Upper lobe of left lung (tissue), 4 donors: Measurements from ENCODE around the gene FNDC3B.

ENCODE experiments used
- CTCF ChIP-seq, 6 experiments: fragments of 450-650 bp in 4 of 6; fragments of 200-600 bp in 2 of 6; sonication (generic) in 2 of 6; IDR thresholded peaks; one replicate each; pipeline ENCODE4 v1.5.1; 2016 to 2019; ENCODE audit warnings: antibody characterized with exemption in 6 of 6
- POLR2A ChIP-seq, 4 donors: fragments of 450-650 bp; IDR thresholded peaks; one replicate each; pipeline ENCODE4 v1.5.1; 2016 to 2017; ENCODE audit warnings: antibody characterized with exemption in 4 of 4, mild to moderate bottlenecking in 2 of 4
- POLR2AphosphoS5 ChIP-seq, 2 donors: sonication (generic); formaldehyde crosslinking; IDR thresholded peaks; one replicate each; pipeline ENCODE4 v1.5.1; 2017; ENCODE audit warnings: antibody characterized with exemption in 2 of 2

DNA sequence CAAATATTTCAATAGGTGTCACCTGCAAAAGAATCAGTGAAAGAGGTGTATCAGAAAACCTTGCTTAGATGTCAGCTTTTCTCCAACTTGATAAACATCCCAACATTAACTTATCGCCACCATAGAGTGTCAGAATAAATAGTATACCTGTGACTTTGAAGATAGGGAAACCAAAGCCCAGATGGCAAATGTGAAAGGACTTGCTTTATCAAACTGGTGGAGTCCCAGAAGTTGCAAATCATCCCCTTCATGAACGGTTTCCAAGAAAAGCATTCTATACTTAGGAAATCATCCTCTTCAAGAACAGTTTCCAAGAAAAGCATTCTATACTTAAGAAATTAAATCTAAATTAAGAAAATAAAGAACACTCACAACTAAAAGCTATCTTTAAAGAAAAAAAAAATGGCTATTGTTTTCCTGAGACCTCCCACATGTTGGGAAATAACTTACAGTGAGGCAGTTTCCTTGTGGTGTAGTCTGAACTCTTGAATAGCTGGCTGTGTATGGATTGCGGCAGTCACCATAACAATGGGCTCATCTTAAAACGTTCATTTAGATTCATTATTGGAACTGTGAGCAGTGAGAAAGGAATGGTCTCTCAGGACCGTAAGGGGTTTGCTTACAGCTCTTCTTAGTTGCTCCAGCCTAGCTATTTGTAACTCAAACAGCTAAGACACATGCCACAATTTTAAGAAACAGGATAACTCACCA lies 352.4 kb downstream of the FNDC3B start:
- TF ChIP-seq CTCF (IDR thresholded peaks at IDR 0.05) (no peak), POLR2A (IDR thresholded peaks at IDR 0.05) (no peak), POLR2AphosphoS5 (IDR thresholded peaks at IDR 0.05) (no peak)
